Measurements from ENCODE around the gene NEU3.

GRCh38 chr11:75035911-75036565 is 47.3 kb downstream of the NEU3 start:
- TF ChIP-seq, protein P1, sequence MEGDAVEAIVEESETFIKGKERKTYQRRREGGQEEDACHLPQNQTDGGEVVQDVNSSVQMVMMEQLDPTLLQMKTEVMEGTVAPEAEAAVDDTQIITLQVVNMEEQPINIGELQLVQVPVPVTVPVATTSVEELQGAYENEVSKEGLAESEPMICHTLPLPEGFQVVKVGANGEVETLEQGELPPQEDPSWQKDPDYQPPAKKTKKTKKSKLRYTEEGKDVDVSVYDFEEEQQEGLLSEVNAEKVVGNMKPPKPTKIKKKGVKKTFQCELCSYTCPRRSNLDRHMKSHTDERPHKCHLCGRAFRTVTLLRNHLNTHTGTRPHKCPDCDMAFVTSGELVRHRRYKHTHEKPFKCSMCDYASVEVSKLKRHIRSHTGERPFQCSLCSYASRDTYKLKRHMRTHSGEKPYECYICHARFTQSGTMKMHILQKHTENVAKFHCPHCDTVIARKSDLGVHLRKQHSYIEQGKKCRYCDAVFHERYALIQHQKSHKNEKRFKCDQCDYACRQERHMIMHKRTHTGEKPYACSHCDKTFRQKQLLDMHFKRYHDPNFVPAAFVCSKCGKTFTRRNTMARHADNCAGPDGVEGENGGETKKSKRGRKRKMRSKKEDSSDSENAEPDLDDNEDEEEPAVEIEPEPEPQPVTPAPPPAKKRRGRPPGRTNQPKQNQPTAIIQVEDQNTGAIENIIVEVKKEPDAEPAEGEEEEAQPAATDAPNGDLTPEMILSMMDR (IDR thresholded peaks at IDR 0.05) = no peak
- no peak for TF ChIP-seq POLR2A (IDR thresholded peaks at IDR 0.05)

Measured in testis (tissue), 2 donors.